IPS-NIHi7 (cell line): ENCODE results near the gene SYT6.

ENCODE experiments used
- DNase-seq: peaks from one replicate; pipeline ENCODE4 v3.0.0; 2012; ENCODE audit warnings: mixed read lengths; ENCODE audit errors: extremely low spot score

SYT6 gene

GRCh38 chr1:114153261-114154145, at the start of gene SYT6:
Gene SYT6 (minus strand): TSS chr1:114153869. CDS start chr1:114153772, 97 bp downstream.
- DNase-seq, result peak; percentile 50

GRCh38 chr1:114201486-114201885, 47.8 kb upstream of the SYT6 start:
- DNase-seq, result no peak

- no peak for DNase-seq
Measured at GRCh38 chr1:114199017-114199594, 45.4 kb upstream of the SYT6 start.

GRCh38 chr1:114196992-114197907, 43.6 kb upstream of the SYT6 start:
- no peak for DNase-seq

- no peak for DNase-seq
Measured at GRCh38 chr1:114195819-114196218, 42.1 kb upstream of the SYT6 start.

- peak; percentile 40 for DNase-seq
Measured at GRCh38 chr1:114192328-114192727, 38.7 kb upstream of the SYT6 start.

GRCh38 chr1:114189398-114189797, 35.7 kb upstream of the SYT6 start:
- no peak for DNase-seq

GRCh38 chr1:114181356-114181755, 27.7 kb upstream of the SYT6 start:
- peak; percentile 33 for DNase-seq

GRCh38 chr1:114180742-114181141, 27.1 kb upstream of the SYT6 start:
- DNase-seq, result no peak

- no peak for DNase-seq
Measured at GRCh38 chr1:114178936-114179335, 25.3 kb upstream of the SYT6 start.

- DNase-seq, result no peak
Measured at GRCh38 chr1:114177282-114177681, 23.6 kb upstream of the SYT6 start.

- no peak for DNase-seq
Measured at GRCh38 chr1:114176366-114176765, 22.7 kb upstream of the SYT6 start.

- DNase-seq, result no peak
Measured at GRCh38 chr1:114173680-114174079, 20.0 kb upstream of the SYT6 start.

- DNase-seq, result no peak
Measured at GRCh38 chr1:114169509-114169908, 15.8 kb upstream of the SYT6 start.

- no peak for DNase-seq
Measured at GRCh38 chr1:114167226-114167625, 13.6 kb upstream of the SYT6 start.

- DNase-seq, result no peak
Measured at GRCh38 chr1:114164840-114165543, 11.3 kb upstream of the SYT6 start.

- no peak for DNase-seq
Measured at GRCh38 chr1:114159941-114160340, 6.3 kb upstream of the SYT6 start.

- no peak for DNase-seq
Measured at GRCh38 chr1:114157275-114157660, 3.6 kb upstream of the SYT6 start.

- DNase-seq, result peak; percentile 67
Measured at GRCh38 chr1:114156538-114157274, 3.0 kb upstream of the SYT6 start.

- no peak for DNase-seq
Measured at GRCh38 chr1:114155706-114156105, 2.0 kb upstream of the SYT6 start.

- DNase-seq, result peak; percentile 75
Measured at GRCh38 chr1:114154963-114155322, 1.3 kb upstream of the SYT6 start.
